Measurements from ENCODE around the gene RIT1. TPM values are rescaled to one million over a fixed set of nuclear protein-coding genes. Genes with fewer than 3 reads are reported as not detected.

Gene RIT1
- total RNA-seq, 1 donor from 2014 or later = 19.0 TPM

DNA sequence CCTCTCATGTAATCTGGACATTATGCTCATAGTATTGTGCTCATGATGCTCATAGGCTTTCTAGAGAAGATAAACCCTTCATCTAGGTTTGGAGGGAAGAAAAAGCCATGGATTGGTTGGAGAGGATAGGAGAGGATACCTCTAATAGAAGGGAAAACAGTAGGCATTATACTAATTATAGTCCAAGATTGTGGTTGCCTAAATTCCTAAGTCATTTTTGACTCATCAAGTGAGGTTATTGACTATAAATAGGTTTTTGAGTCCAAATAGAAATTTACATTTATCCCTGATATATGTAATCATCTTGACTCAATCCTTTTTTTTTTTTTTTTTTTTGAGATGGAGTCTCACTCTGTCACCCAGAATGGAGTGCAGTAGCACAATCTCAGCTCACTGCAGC lies 46.8 kb downstream of the RIT1 start:
- Histone ChIP-seq H3K9me3 (replicated peaks) (no peaks in the 10 kb centered on the region), H3K27ac (replicated peaks) (no peak overlapping the region), H3K36me3 (peaks cover 9% of the 10 kb centered on the region), H3K27me3 (ENCODE audit: low read depth) (no peaks in the 10 kb centered on the region), H3K4me1 (peaks cover 22% of the 10 kb centered on the region), H3K4me3 (no peak overlapping the region)
- intact Hi-C loops (cut with micrococcal nuclease) = no loop called here
- TF ChIP-seq, protein P1, sequence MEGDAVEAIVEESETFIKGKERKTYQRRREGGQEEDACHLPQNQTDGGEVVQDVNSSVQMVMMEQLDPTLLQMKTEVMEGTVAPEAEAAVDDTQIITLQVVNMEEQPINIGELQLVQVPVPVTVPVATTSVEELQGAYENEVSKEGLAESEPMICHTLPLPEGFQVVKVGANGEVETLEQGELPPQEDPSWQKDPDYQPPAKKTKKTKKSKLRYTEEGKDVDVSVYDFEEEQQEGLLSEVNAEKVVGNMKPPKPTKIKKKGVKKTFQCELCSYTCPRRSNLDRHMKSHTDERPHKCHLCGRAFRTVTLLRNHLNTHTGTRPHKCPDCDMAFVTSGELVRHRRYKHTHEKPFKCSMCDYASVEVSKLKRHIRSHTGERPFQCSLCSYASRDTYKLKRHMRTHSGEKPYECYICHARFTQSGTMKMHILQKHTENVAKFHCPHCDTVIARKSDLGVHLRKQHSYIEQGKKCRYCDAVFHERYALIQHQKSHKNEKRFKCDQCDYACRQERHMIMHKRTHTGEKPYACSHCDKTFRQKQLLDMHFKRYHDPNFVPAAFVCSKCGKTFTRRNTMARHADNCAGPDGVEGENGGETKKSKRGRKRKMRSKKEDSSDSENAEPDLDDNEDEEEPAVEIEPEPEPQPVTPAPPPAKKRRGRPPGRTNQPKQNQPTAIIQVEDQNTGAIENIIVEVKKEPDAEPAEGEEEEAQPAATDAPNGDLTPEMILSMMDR (IDR thresholded peaks at IDR 0.05; ENCODE audit: borderline replicate concordance) = no peak
- no peak for DNase-seq

DNA sequence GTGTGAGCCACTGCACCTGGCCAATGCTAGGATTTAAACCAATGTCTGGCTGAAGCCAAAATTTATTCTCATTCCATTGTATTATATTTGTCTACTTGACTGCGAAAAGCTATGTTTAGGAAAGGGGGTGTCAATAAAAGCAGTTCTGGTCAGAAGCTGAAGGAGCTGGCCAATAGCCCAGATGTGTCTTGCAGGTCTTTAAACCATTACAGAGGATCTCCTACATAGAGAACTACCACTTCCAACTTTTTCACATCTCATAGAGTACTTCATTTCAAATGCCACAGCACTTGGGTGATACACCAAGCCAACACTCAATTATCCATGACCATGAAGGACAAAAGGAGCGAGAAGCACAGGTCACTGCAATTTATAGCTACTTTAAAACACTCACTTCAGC lies 49.3 kb downstream of the RIT1 start:
- H3K4me1 ChIP-seq = peaks cover 41% of the 10 kb centered on the region
- TF ChIP-seq, protein P1 (IDR thresholded peaks at IDR 0.05; ENCODE audit: borderline replicate concordance) = no peak
- H3K4me3 ChIP-seq = no peak overlapping the region
- H3K27ac ChIP-seq (replicated peaks) = peak overlapping the region; percentile 90
- no peaks in the 10 kb centered on the region for H3K9me3 ChIP-seq (replicated peaks)
- H3K27me3 ChIP-seq (ENCODE audit: low read depth) = no peaks in the 10 kb centered on the region
- no peaks in the 10 kb centered on the region for H3K36me3 ChIP-seq
- DNase-seq = no peak
- intact Hi-C loops (cut with micrococcal nuclease) = no loop called here

- intact Hi-C loops (cut with micrococcal nuclease) = no loop called here
- DNase-seq = no peak
- TF ChIP-seq, protein P1 (IDR thresholded peaks at IDR 0.05; ENCODE audit: borderline replicate concordance) = no peak
- peak overlapping the region; percentile 90 for H3K27ac ChIP-seq (replicated peaks)
- no peaks in the 10 kb centered on the region for H3K9me3 ChIP-seq (replicated peaks)
- H3K4me1 ChIP-seq = peaks cover 50% of the 10 kb centered on the region
- H3K27me3 ChIP-seq (ENCODE audit: low read depth) = no peaks in the 10 kb centered on the region
- peak overlapping the region; percentile 67 for H3K4me3 ChIP-seq
- no peaks in the 10 kb centered on the region for H3K36me3 ChIP-seq
These were observed 50.1 kb downstream of the RIT1 start for GRCh38 chr1:155860970-155861510.

- no peaks in the 10 kb centered on the region for H3K36me3 ChIP-seq
- peak overlapping the region; percentile 90 for H3K27ac ChIP-seq (replicated peaks)
- no peaks in the 10 kb centered on the region for H3K27me3 ChIP-seq (ENCODE audit: low read depth)
- intact Hi-C loops (cut with micrococcal nuclease) = no loop called here
- H3K9me3 ChIP-seq (replicated peaks) = no peaks in the 10 kb centered on the region
- TF ChIP-seq, protein P1 (IDR thresholded peaks at IDR 0.05; ENCODE audit: borderline replicate concordance) = no peak
- H3K4me3 ChIP-seq = peak overlapping the region; percentile 67
- peak; percentile 88 for DNase-seq
- peaks cover 54% of the 10 kb centered on the region for H3K4me1 ChIP-seq
These were observed 51.0 kb downstream of the RIT1 start for GRCh38 chr1:155859881-155860871.

DNA sequence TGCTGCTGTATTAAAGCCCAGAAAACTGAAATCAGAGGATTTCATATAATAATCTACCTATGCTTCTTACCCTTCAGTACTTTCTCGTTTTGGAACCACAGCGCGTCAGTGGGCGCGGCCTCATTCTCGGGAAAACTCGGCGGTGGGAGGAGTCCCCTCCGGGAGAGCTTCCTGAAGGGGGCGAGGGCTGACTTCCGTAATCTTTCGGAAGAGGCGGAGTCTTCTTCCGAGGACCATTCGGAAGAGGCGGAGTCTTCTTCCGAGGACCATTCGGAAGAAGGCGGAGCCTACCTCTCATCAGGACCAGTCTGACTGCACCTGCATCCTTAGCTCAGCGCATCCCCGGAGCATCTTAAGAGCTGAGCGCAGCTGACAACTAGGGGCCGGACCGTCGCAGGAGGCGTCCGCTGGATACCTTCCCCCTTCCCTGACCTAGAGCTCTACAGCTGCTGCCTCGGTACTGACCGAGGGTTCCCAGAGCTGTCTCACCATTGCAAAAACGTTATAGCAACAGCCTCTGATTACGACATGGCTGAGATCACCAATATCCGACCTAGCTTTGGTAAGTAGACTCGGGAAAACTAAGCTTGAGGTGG lies 51.8 kb downstream of the RIT1 start, which contains the start of gene SYT11:
Gene SYT11, plus strand, starts transcription at position 334 of the 596 bp plus-strand sequence. Its CDS starts 195 bp downstream, at position 529.
- Histone ChIP-seq H3K9me3 (replicated peaks) (no peaks in the 10 kb centered on the region), H3K36me3 (peaks cover 4% of the 10 kb centered on the region), H3K4me1 (peaks cover 54% of the 10 kb centered on the region), H3K27me3 (ENCODE audit: low read depth) (no peaks in the 10 kb centered on the region), H3K4me3 (peak within 1 kb of the TSS; percentile 67), H3K27ac (replicated peaks) (peak within 1 kb of the TSS; percentile 90)
- intact Hi-C loops (cut with micrococcal nuclease) = no loop called here
- TF ChIP-seq, protein P1 (IDR thresholded peaks at IDR 0.05; ENCODE audit: borderline replicate concordance) = peak; percentile 18
- DNase-seq = peak; percentile 95
